Lung (tissue), 16 donors: ENCODE data around the gene CDKN2A. TPM values are rescaled to one million over a fixed set of nuclear protein-coding genes. Genes with fewer than 3 reads are reported as not detected.
A peak's percentile ranks its signal among the peaks of the same experiment; 100 is the strongest.

Source experiments
- ATAC-seq: fragments of 200-7000 bp; cut with Tn5 transposase; one replicate; pipeline ENCODE4 v1.9.1; 2020; ENCODE audit warnings: moderate number of reproducible peaks; ENCODE audit not compliant: insufficient read depth, low FRiP score
- DNase-seq, 3 donors: peaks; one replicate each; pipeline ENCODE4 v3.0.0-alpha.2; 2013 to 2017
- H3K27ac ChIP-seq, 2 donors: one replicate each; pipeline ENCODE4 v1.5.1; 2013; ENCODE audit warnings: mild to moderate bottlenecking in 2 of 2, moderate library complexity in 2 of 2, control low read depth in 1 of 2, inconsistent platforms in 1 of 2, low read depth in 1 of 2, low read length in 1 of 2
- H3K27me3 ChIP-seq, 3 donors: one replicate each; pipeline ENCODE4 v1.5.1; 2013; ENCODE audit warnings: low read length in 2 of 3; ENCODE audit not compliant: control insufficient read depth in 3 of 3, insufficient read depth in 3 of 3
- H3K36me3 ChIP-seq, 4 donors: one replicate each; pipeline ENCODE4 v1.5.1; 2013; ENCODE audit warnings: low read length in 4 of 4, mild to moderate bottlenecking in 1 of 4, moderate library complexity in 1 of 4; ENCODE audit not compliant: control insufficient read depth in 4 of 4, insufficient read depth in 4 of 4
- H3K4me1 ChIP-seq, 5 donors: one replicate each; pipeline ENCODE4 v1.5.1; 2013; ENCODE audit warnings: low read length in 5 of 5, mild to moderate bottlenecking in 2 of 5, moderate library complexity in 1 of 5; ENCODE audit not compliant: control insufficient read depth in 5 of 5, insufficient read depth in 5 of 5
- H3K4me3 ChIP-seq: one replicate; pipeline ENCODE4 v1.5.1; 2013; ENCODE audit warnings: mild to moderate bottlenecking, control low read depth, moderate library complexity
- H3K9ac ChIP-seq, 2 donors: one replicate each; pipeline ENCODE4 v1.5.1; 2013; ENCODE audit warnings: low read length in 2 of 2, control low read depth in 1 of 2; ENCODE audit not compliant: insufficient read depth in 1 of 2
- H3K9me3 ChIP-seq, 4 donors: one replicate each; pipeline ENCODE4 v1.5.1; 2013; ENCODE audit warnings: low read length in 3 of 4, mild to moderate bottlenecking in 1 of 4, moderate library complexity in 1 of 4; ENCODE audit not compliant: control insufficient read depth in 4 of 4, insufficient read depth in 3 of 4
- WGBS, 2 donors: extraction: QIAGEN DNeasy Blood & Tissue Kit; methylation state at CpG; one replicate each; pipeline ENCODE4 v1.1.7; 2013; 5-methylcytosine and 5-hydroxymethylcytosine counted together
- long read RNA-seq, 5 donors: transcript quantifications; one replicate each; lab custom pipeline, GENCODE V29; 2026
- polyA plus RNA-seq, 2 donors: library from polyadenylated mRNA; stranded (reverse); fragments of 200-250 nt; gene quantifications; one replicate each; pipeline ENCODE4 v1.2.1, GENCODE V29; 2013
- total RNA-seq, 2 donors: library from RNA; depleted of rRNA in 1 of 2; stranded (reverse); fragments of >200 nt in 1 of 2; gene quantifications; one replicate each; pipeline ENCODE4 v1.2.1, GENCODE V29; 2014 to 2021
- TF ChIP-seq, protein P1 (sequence below): IDR thresholded peaks from 2 replicates; pipeline ENCODE4 v1.5.1; 2012; ENCODE audit warnings: mild to moderate bottlenecking; ENCODE audit errors: control extremely low read depth, extremely low read depth
- donor health status: control.
- donor health status: control.
- donor health status: Bipolar disorder and iron deficiency.
- donor health status: healthy.
- donor health status: DM: yes; HTN: yes; CAD: no.

Gene CDKN2A
- total RNA-seq (1 to 10 TPM in 1 of 2 donors, under 1 TPM in 1; 0.54 to 4.8 TPM), polyA plus RNA-seq (1 to 10 TPM; 1.0 to 1.2 TPM)
- long read RNA-seq, donor 1, partial matches to known transcripts, result 0 of 1 reads
- long read RNA-seq, donor 1, other reads (novel, unspliced or antisense), result 0 of 1 reads
- long read RNA-seq, donor 2, result 0 reads
- long read RNA-seq, donor 3, result 0 reads
- long read RNA-seq, donor 4, result 0 reads
- long read RNA-seq, donor 5, result 0 reads

DNA sequence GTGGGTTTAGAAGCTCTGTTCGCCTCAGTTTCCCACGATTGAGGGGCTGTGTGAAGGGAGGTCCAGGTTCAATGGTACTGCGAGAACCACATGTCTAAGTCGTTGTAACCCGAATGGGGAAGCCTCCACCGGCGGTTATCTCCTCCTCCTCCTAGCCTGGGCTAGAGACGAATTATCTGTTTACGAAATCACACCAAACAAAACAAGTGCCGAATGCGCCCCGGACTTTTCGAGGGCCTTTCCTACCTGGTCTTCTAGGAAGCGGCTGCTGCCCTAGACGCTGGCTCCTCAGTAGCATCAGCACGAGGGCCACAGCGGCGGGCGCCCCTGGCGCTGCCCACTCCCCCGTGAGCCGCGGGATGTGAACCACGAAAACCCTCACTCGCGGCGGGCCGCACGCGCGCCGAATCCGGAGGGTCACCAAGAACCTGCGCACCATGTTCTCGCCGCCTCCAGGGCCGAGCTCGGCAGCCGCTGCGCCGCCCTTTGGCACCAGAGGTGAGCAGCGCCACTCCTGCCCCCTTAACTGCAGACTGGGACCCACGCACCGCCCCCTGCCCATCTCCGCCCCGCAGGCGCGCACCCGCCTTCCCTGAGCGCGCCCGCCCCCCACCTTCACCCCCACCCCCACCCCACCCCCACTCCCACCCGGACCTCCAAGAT is at the start of gene CDKN2A:
Gene CDKN2A, minus strand, starts transcription at position 500 of the 663 bp plus-strand sequence.
- 4 to 5% methylated on average over 43 to 53 of the region's 53 CpGs for WGBS, 2 donors
- ATAC-seq (peak; percentile 29), DNase-seq (peak in 1 of 3 donors; percentile 24)
- Histone ChIP-seq H3K4me3 (peak within 1 kb of the TSS; percentile 90), H3K9ac (no peak within 1 kb of the TSS), H3K27ac (peak within 1 kb of the TSS in 1 of 2 donors; percentile 91), H3K4me1 (peaks cover 0 to 15% (median 0%) of the 10 kb centered on the region in 5 donors), H3K9me3 (peaks cover 0 to 10% (median 0%) of the 10 kb centered on the region in 4 donors), H3K27me3 (peaks cover 7 to 88% (median 79%) of the 10 kb centered on the region in 3 donors), H3K36me3 (no peaks in the 10 kb centered on the region)
- TF ChIP-seq, protein P1, sequence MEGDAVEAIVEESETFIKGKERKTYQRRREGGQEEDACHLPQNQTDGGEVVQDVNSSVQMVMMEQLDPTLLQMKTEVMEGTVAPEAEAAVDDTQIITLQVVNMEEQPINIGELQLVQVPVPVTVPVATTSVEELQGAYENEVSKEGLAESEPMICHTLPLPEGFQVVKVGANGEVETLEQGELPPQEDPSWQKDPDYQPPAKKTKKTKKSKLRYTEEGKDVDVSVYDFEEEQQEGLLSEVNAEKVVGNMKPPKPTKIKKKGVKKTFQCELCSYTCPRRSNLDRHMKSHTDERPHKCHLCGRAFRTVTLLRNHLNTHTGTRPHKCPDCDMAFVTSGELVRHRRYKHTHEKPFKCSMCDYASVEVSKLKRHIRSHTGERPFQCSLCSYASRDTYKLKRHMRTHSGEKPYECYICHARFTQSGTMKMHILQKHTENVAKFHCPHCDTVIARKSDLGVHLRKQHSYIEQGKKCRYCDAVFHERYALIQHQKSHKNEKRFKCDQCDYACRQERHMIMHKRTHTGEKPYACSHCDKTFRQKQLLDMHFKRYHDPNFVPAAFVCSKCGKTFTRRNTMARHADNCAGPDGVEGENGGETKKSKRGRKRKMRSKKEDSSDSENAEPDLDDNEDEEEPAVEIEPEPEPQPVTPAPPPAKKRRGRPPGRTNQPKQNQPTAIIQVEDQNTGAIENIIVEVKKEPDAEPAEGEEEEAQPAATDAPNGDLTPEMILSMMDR, result no peak

DNA sequence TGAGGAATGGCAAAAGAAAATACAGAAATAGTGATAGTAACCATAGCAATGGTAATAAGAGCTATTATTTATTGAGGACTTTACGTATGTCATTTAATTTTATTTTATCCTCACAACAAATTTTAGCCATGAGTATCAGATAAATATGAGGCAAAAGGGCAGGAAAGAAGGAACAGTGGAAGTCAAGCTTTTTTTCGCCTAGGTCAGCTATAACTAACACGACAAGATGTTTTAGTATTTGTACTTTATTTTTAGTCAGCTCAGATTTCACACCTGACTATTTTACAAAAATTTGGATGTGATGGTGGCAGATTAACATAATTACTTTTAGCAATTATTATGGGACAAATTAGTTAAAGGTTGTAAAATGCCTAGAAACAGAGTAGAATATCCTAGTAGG is 49.7 kb upstream of the CDKN2A start:
- Histone ChIP-seq H3K27me3 (no peaks in the 10 kb centered on the region), H3K9me3 (no peaks in the 10 kb centered on the region), H3K36me3 (no peaks in the 10 kb centered on the region), H3K9ac (no peak overlapping the region), H3K4me3 (no peak overlapping the region), H3K27ac (no peak overlapping the region), H3K4me1 (peaks cover 0 to 6% (median 0%) of the 10 kb centered on the region in 5 donors)
- no peak for DNase-seq
- TF ChIP-seq, protein P1, result no peak
- no peak for ATAC-seq
- WGBS, 2 donors, result 52 to 62% methylated on average over 3 of the region's 3 CpGs

DNA sequence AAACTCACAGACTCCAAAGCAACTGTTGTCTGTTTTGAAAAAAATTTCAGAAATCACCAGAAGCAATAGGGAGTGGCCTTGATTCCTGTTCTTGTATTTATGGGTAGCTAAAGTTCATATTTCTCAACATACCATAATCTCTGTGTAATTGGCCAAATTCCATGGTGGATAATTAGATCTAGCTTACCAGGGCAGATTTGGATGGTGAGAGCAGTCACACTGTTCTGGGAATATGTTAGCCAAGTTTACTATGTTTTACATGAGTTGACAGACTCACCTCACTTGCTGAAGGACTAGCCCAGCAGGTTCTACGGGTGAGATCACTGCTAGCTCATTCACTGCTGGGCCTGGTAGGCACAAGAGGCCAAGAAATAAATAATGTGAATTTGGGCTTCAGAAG is 47.6 kb upstream of the CDKN2A start:
- peaks cover 0 to 6% (median 0%) of the 10 kb centered on the region in 5 donors for H3K4me1 ChIP-seq
- no peak for ATAC-seq
- H3K4me3 ChIP-seq, result no peak overlapping the region
- no peak overlapping the region for H3K27ac ChIP-seq
- no peak overlapping the region for H3K9ac ChIP-seq
- TF ChIP-seq, protein P1, result no peak
- DNase-seq, result peak; percentile 44 to 71 (median 58)
- no peaks in the 10 kb centered on the region for H3K27me3 ChIP-seq
- H3K36me3 ChIP-seq, result no peaks in the 10 kb centered on the region
- H3K9me3 ChIP-seq, result no peaks in the 10 kb centered on the region
- WGBS, 2 donors, result 47 to 65% methylated on average over 1 of the region's 1 CpG
